ENCODE results near the gene SESN3.
A peak's percentile ranks its signal among the peaks of the same experiment; 100 is the strongest.

- TF ChIP-seq CTCF (IDR thresholded peaks at IDR 0.05) (peak in 5 of 12 donors; percentile 15 to 43 (median 39)), POLR2A (IDR thresholded peaks at IDR 0.05) (peak in 1 of 2 donors; percentile 78)
Observed at GRCh38 chr11:95231127-95231880, at the start of gene SESN3.
